CD4-positive, alpha-beta T cell treated with Interleukin-12 subunit alpha and Interleukin-12 subunit beta, for 1 hour (primary cell): ENCODE results near the gene MAN1C1.
"Not testable (repeated sequence)": the region's sequence is repeated elsewhere in the genome, so short reads cannot be mapped to it uniquely, and the experiment has no call there.

ENCODE experiments used
- DNase-seq: peaks from one replicate; pipeline ENCODE4 v3.0.0-alpha.2; 2020

Gene MAN1C1

GRCh38 chr1:25658791-25659431 lies 42.3 kb downstream of the MAN1C1 start:
- DNase-seq = no peak

DNA sequence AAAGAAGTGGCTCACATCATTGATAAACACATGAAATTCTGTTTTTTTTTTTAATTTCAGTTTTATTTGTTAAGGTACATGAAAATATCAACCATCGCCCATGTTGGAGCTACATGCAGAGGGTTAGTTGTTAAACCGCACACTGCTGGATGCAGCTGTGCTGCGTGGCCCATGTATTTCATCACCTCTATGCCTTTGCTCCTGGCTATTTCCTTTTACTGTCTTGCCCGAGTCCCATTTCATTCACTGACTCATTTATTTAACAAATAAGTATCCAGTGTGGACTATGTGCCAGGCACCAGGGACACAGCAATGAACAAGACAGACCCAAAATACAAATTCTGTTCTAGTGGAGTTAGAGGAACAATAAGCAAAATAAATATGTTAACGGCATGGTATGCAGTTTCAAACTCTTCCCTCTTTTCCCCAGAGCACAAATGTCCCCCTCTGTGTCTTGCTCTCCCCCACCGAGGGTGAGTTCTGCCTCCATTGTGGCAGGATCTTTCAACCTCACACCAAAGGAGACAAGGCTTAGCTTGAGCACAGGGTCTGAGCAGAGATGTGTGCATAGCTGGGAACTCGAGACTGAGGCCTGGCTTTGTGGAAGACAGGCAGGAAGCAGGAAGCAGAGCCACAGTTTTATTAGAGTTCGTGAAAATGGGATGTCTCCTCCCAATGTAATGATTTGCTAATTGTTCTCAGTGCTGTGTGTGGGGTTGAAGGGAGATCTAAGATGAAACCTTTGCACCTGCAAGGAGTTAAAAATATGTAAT lies 44.6 kb downstream of the MAN1C1 start:
- no peak for DNase-seq

DNA sequence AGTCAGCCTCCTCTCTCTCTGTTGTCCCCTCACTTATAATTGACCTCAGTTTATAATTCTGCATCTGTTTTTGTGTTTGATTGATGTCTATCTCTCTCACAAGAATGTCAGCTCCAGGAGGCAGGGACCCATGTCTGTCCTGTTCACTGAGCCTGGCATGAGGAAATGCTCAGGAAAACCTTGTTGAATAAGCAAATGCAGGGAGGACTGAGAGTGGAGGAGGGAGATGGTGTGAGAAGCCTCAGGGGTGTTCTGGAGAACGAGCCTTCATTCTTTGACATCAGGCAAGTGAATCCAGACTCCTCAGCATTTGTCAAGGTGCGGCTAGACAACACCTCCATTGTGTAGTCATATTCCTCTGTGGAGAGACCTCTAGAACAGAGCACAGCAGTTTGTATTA lies 45.5 kb downstream of the MAN1C1 start:
- no peak for DNase-seq

- DNase-seq = not testable (repeated sequence)
These were observed 46.4 kb downstream of the MAN1C1 start for GRCh38 chr1:25662959-25663358.

DNA sequence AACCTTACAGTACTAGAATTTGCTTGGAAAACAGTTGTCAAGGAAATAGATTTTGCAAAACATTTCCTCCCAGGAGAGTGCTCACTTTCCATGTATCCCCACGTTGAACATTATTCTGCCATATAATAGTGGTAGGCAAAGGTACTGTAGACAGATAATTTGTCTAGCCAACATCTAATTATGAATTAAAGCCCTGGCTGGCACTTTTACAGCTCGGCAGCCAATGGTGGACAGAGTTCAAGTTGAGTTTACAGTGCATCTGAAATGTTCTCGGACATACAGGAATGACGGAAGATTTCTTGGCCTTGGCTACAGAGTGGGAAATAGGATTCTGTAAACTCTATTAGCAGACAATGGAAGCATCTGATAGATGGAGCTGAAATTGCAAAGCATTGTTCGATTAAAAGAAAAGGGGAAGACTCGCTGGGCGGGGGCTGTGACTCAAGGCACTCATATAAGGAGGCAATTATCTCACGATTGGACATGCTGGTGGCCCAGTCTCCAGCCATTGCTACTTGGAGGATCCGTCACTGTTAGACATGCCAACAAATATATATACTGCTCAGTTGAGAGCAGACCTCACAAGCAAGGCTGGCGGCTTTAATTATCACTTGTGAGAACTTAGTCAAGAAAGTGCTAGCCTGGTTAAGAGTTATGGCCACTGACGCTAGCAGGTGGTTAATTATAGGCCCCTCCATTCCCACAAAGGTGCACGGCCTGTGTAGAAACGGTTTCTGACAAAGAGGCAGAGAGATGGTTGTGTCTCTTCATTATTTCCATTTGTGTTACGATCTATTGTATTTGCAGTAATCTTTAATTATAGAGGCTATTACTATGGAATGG lies 48.0 kb downstream of the MAN1C1 start:
- no peak for DNase-seq

- no peak for DNase-seq
These were observed 49.9 kb downstream of the MAN1C1 start for GRCh38 chr1:25666460-25666859.

- no peak for DNase-seq
These were observed 52.5 kb downstream of the MAN1C1 start for GRCh38 chr1:25668931-25669573.

DNA sequence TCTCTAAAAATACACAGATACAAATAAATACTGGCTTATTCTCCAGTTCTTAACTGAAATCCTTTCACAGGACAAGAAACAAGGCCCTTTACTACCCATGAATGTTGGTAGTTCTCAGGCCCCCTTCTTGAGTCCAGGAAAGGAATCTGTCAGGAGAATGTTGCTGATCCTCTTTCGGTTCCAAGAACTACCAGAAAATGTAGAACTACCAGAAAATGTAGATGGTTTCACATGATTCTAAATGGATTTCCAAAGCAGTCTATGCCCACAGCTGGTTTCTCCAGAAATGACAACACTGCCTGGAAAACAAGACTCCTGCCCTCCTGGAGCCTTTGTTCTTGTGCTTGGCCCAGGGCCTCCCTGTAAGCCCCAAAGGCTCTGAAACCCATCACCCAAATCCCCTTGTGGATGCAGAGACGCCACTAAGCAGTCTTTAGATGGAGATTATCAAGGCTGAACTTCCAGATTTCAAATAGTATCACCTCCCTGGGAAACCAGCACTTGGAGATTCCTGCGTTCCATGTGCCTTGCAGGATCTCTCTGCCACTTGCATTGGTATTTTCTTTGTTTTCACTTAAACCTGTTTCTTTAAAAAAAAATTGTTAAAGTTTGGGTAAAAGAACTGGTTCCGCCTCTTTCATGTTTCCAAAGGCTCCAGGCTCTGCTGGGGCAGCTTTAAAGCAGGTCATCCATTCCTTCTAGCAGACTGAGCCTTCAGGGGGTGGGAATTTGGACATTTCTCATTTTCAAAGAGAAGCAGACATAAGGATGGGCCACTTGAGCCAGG lies 53.4 kb downstream of the MAN1C1 start:
- DNase-seq = no peak

DNA sequence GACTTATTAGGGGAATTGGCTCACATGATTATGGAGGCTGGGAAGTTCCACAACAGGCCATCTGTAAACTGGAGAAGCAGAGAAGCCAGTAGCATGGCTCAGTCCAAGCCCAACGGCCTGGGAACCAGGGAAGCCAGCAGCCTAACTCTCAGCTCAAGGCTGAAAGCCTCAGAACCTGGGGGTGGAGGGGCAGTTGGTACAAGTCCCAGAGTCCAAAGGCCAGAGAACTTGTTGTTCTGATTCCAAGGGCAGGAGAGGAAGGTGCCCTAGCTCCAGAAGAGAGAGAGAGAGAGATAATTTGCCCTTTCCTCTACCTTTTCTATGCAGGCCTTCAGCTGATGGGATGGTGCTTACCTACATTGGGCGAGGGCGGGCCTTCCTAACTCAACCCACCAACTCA lies 55.3 kb downstream of the MAN1C1 start:
- no peak for DNase-seq

DNA sequence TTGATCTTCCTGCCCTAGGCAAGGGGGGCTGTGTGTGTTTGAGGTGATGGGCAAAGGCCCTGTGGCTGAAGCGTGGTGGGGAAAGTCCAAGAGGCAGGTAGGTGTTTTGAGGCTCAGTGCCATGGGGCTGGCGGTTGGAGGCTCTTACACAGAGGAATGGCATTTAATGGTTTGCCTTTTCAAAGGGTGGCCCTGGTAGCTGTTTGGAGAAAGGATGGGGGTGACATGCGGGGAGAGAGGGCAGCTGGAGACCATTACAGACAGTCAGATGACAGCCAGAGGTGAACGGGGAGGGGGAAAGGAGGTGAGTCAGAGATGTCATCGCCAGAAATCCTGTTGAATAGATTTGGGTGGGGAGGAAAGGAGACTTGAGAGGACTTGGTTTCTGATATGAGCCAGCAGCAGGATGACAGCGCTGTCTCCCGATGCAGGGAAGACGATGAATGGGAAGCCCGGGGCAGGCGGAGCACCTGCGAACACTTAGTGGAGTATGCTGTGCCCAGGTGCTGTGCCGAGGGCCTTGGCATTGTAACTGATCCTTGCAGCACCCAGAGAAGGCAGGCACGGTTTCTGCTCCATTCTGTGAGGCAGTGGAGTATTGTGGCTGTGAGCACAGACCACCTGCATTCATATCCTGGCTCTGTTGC lies 56.3 kb downstream of the MAN1C1 start:
- DNase-seq = no peak

GRCh38 chr1:25673456-25673855 lies 56.9 kb downstream of the MAN1C1 start:
- DNase-seq = no peak

DNA sequence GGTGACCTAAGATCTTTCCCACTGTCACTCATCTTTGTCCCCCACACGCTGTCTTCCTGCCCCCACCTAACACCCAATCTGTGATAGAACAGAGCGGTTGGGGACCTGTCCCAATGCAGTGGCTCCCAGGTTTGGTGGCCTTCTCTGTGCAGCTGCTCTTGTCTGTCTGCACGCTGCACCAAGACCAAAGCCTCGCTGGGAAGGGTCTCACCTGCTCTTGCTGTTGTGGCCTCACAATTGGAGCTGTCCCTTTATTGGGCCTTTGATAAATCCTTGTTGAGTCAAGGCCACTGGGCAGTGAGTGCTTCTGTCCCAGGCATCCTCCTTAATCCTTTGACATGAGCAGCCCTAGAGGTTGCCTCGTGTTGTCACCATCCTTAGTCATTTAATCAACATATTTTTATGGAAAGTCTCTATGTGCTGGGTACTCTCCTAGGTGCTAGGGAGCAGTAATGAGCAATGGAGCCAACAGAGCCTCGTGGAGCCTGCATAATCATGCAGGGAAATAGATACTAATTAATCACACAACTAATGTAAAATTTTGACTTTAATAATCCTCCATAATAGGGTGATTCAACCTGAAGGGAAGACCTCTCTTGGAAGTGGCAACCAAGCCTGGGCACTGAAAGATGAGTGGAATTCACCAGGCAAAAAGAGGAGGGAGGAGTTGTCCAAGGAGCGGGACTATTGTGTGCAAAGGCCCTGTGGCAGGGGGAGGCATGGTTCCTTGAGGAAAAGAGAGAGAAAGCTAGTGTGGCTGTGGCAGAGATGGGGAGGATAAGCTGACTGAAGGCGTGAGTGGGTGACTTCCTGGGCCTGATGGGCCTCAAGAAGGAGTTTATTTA lies 57.6 kb downstream of the MAN1C1 start:
- no peak for DNase-seq

DNA sequence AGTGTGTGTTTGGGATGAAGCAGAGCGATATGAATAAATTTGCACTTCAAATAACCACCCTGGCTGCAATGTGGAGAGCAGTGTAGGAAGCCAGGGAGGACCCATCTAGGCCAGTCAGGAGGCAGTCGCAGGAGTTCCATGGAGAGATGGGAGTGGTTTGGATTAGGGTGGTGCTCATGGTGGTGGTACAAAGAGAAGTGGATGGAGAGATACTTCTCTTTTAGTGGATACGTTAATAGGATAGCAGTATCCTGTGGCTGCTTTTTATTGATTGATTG lies 58.2 kb downstream of the MAN1C1 start:
- DNase-seq = no peak

DNA sequence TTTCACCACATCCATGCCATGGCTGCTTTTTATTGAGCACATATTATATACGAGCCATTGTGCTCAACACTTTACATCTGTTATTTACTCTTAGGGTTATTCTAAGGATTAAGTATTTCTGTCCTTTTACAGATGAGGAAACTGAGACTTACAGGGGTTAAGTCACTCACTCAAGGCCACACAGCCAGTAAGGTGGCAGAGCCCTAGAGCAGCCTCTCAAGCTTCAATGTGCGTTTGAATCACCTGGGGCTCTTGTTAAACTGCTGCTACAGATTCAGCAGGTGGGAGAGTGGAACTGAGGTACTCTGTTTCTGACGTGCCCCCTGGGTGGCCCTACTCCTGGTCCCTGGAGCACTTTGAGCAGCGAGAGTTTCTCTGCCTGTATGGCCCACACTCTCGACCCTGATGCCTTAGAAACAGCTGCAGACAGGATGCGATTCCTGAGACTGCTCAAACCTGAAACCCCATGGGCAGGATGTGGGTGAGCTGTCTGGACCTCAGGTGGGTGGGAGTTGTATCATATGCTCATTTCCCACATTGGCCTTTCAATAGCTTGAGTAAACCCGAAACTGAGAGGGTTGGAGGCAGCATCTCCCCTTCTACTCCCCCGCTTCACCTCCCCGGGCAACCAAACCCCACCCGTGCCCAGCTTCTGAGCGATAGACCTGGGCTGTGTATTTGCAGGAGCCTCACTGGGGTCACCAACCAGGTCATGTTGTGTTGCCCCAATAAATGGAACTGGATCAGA lies 59.3 kb downstream of the MAN1C1 start:
- peak; percentile 69 for DNase-seq

DNA sequence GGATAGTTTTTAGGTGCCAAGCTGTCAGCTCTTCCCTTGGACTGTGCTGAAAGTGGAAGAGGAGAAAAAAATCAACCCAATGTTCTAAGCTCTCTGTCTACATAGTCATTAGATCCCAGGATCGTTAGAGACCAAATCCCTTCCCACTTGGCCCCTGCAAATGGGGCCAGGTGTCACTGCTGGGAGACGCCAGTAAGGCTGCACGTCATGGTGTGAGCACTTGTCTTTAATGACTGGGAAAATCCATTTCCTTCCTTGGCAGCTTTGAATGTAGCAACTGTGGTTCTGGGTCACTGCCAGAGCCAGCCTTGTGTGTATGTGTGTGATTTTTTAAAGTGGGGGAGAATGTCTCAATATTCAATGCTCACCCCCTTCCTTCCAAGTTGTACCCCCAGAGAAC lies 59.9 kb downstream of the MAN1C1 start:
- no peak for DNase-seq

- DNase-seq = peak; percentile 37
These were observed 60.7 kb downstream of the MAN1C1 start for GRCh38 chr1:25677193-25677773.

DNA sequence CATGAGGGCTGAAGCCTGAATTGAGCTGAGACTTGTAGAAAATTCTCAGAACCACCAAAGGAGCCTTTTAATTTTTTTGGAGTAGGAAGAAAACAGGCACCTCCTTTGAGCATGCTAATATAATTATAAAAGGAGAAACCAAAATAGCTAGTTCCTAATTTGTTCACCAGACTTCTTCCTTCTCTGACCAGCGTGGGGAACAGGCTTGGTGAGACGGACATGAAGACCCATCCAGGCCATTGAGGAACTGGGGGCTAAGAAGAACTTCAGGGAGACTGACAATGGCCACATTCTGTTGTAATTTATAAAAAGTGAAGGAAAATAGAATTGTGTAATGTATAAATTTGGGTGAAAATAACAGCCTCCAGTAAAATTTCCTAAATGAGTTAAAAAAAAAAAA lies 62.6 kb downstream of the MAN1C1 start:
- no peak for DNase-seq

GRCh38 chr1:25680701-25681100 lies 64.1 kb downstream of the MAN1C1 start:
- no peak for DNase-seq

GRCh38 chr1:25682059-25682601 lies 65.5 kb downstream of the MAN1C1 start:
- DNase-seq = no peak

GRCh38 chr1:25683177-25683576 lies 66.6 kb downstream of the MAN1C1 start:
- no peak for DNase-seq
